GM18520 (cell line): ENCODE measurements around the gene MTLN.
"Not testable (repeated sequence)": the region's sequence is repeated elsewhere in the genome, so short reads cannot be mapped to it uniquely, and the experiment has no call there.

Experiments used
- ATAC-seq: cut with Tn5 transposase; IDR thresholded peaks from one replicate; pipeline ENCODE4 v1.9.1; 2021; ENCODE audit not compliant: unreplicated experiment

MTLN gene, protein sequence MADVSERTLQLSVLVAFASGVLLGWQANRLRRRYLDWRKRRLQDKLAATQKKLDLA

GRCh38 chr2:110211938-110212858, at the start of gene MTLN:
MTLN (minus strand) TSS chr2:110212547; CDS start chr2:110212525, 22 bp downstream.
- ATAC-seq, result peak; percentile 76

- not testable (repeated sequence) for ATAC-seq
These were observed 49.6 kb upstream of the MTLN start for GRCh38 chr2:110261910-110262309.

- not testable (repeated sequence) for ATAC-seq
These were observed 35.9 kb upstream of the MTLN start for GRCh38 chr2:110248081-110248795.

DNA sequence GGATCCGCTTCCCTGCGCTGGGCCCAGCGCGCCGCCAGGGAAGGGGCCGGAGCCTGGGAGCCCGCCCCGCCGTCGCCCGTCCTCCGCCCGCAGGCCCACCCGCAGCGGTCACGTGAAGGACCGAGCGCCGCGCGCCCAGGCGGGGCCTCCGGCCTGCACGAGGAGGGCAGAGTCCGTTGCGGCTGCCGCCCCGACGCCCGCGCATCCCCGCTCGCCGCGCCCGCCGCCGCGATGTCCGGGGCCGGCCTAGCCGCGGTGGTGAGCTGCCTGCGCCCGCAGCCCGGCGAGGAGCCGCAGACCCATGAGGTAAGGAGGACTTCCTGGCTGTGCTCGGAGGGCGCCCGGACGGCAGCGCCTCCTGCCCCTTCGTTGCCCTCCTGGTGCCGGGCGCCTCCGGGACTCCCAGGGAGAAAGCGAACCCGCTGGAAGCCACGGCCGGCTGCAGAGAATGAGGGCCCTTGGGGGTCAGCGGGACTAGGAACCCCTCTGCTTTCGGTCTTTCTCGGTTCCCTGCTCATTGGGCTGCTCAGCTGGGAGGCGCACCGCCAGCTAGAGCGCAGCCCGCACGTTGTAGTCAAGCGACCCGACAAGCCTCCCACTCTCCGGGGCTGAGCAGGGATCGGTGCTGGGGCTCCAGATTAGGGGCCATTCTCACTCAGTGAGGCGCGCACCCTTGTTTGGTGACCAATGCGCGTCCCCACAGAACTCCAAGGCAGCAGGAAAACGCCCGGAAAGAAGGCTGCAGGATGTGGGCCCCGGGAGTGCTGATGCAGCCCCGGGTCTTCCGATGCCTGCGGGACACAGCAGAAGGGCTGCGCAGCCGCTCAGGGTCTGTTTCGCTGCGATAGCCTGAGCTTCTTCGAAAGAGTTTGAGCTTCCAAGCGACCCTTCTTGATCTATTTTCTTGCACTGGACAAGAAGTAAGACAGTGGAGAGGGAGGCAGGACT, 33.4 kb upstream of the MTLN start:
- not testable (repeated sequence) for ATAC-seq

- ATAC-seq, result not testable (repeated sequence)
These were observed 30.9 kb upstream of the MTLN start for GRCh38 chr2:110243283-110243682.

GRCh38 chr2:110234514-110234913, 22.2 kb upstream of the MTLN start:
- ATAC-seq, result not testable (repeated sequence)

DNA sequence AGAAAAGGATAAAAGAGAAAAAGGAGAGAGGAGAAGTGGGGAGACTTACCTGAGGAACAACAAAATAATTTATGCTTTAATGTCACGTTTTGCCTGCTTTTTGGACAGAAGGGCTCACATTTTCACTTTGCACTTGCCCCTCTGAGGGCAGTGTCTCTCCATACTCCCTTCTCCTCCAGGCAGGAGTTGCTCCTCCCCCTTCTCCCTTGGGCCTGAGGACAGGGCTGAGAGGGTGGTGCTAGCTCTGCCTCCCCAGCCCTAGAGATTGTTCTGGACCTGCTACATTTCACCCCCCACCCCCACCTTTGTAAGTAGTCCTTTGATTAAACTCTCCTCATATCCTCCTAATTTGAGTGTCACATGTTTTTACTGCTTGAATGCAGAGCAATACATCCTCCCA, 17.5 kb upstream of the MTLN start:
- not testable (repeated sequence) for ATAC-seq

DNA sequence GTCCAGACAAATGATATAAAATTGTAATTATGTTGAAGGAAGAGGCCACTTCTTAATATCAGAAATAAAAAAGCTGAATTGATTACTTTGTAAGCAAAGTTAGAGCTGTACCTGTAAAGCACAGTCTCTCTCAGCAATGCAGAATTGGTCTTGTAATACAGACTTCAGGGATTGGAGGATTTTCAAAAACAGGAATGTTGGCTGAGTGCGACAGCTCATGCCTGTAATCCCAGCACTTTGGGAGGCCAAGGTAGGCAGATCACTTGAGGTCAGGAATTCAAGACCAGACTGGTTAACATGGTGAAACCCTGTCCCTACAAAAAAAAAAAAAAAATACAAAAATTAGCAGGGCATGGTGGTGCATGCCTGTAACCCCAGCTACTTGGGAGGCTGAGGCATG, 10.3 kb upstream of the MTLN start:
- not testable (repeated sequence) for ATAC-seq

GRCh38 chr2:110221938-110222337, 9.6 kb upstream of the MTLN start:
- ATAC-seq, result no peak

GRCh38 chr2:110220190-110220564, 7.8 kb upstream of the MTLN start:
- no peak for ATAC-seq

- ATAC-seq, result no peak
These were observed 7.3 kb upstream of the MTLN start for GRCh38 chr2:110219496-110220189.

DNA sequence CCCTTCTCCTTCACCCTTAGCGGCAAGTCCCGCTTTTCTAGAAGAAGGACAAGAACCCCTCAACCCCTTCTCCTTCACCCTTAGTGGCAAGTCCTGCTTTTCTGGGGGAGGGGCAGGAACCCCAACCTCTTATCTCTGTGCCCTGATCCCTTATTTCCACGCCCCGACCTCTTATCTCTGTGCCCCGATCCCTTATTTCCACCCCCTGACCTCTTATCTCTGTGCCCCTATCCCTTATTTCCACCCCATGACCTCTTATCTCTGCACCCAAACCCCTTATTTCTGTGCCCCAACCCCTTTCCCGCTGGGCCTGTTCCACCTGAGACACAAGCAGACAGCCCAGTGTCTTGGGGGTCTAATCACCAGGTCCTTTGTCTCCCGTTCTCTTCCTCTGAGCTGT, 6.5 kb upstream of the MTLN start:
- ATAC-seq, result not testable (repeated sequence)

DNA sequence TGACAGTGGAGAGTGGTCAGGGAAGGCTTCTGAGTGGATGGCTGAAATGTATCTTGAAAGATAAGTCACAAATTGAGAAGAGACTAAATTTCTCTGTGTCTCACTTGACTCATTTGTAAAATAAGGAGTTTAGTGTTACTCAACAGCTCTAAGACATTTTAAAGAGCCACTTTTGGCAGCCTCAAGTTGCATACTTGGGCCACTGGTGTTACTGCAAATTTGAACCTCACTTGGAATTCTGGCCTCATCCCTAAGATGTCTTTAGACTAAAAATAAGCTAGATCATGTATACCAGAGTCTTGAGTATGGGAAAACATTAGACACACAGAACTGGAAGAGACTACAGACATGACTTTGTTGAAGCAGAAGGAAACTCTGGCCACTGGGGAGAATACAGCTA, 4.5 kb upstream of the MTLN start:
- no peak for ATAC-seq

- ATAC-seq, result no peak
These were observed 3.9 kb upstream of the MTLN start for GRCh38 chr2:110216199-110216598.

DNA sequence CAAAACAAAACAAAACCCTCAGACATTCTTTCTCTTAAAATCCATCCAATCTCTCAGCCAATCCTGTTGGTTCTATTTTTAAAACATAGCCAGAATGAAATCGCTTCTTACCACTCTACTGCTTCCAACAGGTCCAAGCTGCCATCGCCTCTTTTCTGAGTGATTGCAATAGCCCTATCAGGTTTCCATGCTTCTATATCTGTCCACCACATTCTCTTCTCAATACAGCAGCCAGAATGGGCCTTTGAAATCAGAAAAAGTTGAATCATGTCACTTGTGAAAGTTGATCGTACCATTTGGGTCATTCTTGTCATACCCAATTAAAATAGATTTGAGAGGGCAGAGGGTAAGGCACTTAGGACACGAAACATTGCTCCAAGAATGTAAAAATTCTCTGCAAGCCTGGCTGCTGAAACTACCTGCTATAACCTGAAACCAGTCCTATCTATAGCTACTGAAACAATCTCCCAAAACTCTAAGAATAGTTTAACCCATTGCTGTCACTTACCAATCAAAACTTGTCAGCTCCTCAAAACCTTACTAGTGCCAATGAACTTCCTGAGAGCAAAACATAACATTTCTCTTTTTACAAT, 3.3 kb upstream of the MTLN start:
- no peak for ATAC-seq

GRCh38 chr2:110215091-110215490, 2.7 kb upstream of the MTLN start:
- ATAC-seq, result no peak

- not testable (repeated sequence) for ATAC-seq
These were observed 1.2 kb upstream of the MTLN start for GRCh38 chr2:110213522-110213921.

- ATAC-seq, result no peak
These were observed 6.5 kb downstream of the MTLN start for GRCh38 chr2:110205660-110206455.
